IMR-90 (cell line): ENCODE measurements around the gene PEA15.

Experiments used
- BHLHE40 ChIP-seq: fragments of 150-350 bp; IDR thresholded peaks from 2 replicates; pipeline ENCODE4 v1.6.1; 2016; ENCODE audit warnings: mild to moderate bottlenecking, low read depth, low read length
- CTCF ChIP-seq: conservative IDR thresholded peaks from 2 replicates; pipeline ENCODE4 v1.5.1; 2012; ENCODE audit warnings: mild to moderate bottlenecking, low read depth, low read length, improper control_type of control experiment
- FOS ChIP-seq: fragments of 150-350 bp; IDR thresholded peaks from 2 replicates; pipeline ENCODE4 v1.6.1; 2016; ENCODE audit warnings: low read depth, low read length
- SMC3 ChIP-seq: fragments of 150-350 bp; IDR thresholded peaks from 2 replicates; pipeline ENCODE4 v1.6.1; 2016; ENCODE audit warnings: low read depth, mild to moderate bottlenecking, antibody characterized with exemption, low read length, moderate library complexity
- USF2 ChIP-seq: fragments of 150-350 bp; IDR thresholded peaks from 2 replicates; pipeline ENCODE4 v1.6.1; 2017; ENCODE audit warnings: mild to moderate bottlenecking, antibody characterized with exemption, low read length, low read depth

GRCh38 chr1:160260406-160261382 is 55.5 kb downstream of the PEA15 start:
- TF ChIP-seq SMC3: no peak
- TF ChIP-seq USF2: no peak
- no peak for TF ChIP-seq BHLHE40
- no peak for TF ChIP-seq CTCF
- no peak for TF ChIP-seq FOS
